ENCODE results near the gene DYNLRB1. TPM values are rescaled to one million over a fixed set of nuclear protein-coding genes. Genes with fewer than 3 reads are reported as not detected.

DYNLRB1 gene
- total RNA-seq, 1 donor from 2014 or later = 193 TPM

GRCh38 chr20:34558320-34559218 is 42.3 kb downstream of the DYNLRB1 start, which contains the start of gene MAP1LC3A:
TSS of gene MAP1LC3A (plus strand) at chr20:34558718. CDS start at chr20:34558869, 151 bp downstream.
- no peak for TF ChIP-seq CTCF (conservative IDR thresholded peaks at IDR 0.05; ENCODE audit: low read depth, low read length)
- no peak for DNase-seq (ENCODE audit: low read depth)
- peak within 1 kb of the TSS; percentile 86 for H3K4me3 ChIP-seq (ENCODE audit: low read depth, low read length)

DNA sequence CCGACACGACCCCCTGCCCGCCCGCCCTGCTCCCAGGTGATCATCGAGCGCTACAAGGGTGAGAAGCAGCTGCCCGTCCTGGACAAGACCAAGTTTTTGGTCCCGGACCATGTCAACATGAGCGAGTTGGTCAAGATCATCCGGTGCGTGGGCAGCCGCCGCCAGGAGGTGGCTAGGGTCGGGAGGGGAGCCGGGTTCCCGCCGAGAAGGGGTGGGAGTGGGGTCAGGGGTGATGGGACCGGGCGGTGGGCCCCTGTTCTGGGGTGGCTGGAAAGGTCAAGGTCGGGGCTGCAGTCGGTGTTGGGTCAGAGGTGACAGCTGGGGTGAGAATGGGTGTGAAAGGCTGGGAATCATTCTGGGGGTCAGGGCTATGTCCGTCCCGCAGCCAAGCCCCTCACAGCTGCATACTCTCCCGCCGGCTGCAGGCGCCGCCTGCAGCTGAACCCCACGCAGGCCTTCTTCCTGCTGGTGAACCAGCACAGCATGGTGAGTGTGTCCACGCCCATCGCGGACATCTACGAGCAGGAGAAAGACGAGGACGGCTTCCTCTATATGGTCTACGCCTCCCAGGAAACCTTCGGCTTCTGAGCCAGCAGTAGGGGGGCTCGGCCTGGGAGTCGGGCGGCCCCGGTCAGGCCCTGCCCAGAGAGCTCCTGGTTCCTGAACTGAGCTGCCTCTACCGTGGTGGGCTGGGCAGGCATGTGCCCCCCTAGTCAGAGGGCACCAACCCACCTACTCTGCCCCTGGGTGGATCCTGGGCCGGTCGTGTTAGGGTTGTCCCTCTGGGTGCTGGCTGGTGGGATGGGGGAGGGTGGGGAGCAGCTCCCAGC is 43.3 kb downstream of the DYNLRB1 start:
- DNase-seq (ENCODE audit: low read depth) = no peak
- TF ChIP-seq CTCF (conservative IDR thresholded peaks at IDR 0.05; ENCODE audit: low read depth, low read length) = no peak
- no peak overlapping the region for H3K4me3 ChIP-seq (ENCODE audit: low read depth, low read length)

DNA sequence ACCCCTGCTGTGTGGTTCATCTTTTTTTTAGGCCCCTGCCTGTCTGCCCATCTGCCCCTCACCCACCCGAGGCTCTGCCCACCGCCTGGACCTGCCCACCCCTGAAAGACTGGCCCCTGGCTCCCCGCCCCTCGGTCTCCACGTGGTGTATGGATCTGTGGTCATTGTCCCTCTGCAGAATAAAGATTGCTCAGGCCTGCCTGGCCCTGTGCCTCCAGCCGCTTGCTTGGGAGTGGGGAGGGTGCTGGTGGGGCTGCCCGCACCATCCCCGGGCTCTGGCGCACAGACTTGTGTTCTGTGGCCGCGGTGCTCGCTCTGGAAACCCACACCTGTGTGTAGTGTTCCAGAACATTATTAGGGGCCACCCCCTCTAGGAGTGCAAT is 43.9 kb downstream of the DYNLRB1 start:
- no peak for TF ChIP-seq CTCF (conservative IDR thresholded peaks at IDR 0.05; ENCODE audit: low read depth, low read length)
- DNase-seq (ENCODE audit: low read depth) = no peak
- H3K4me3 ChIP-seq (ENCODE audit: low read depth, low read length) = no peak overlapping the region

DNA sequence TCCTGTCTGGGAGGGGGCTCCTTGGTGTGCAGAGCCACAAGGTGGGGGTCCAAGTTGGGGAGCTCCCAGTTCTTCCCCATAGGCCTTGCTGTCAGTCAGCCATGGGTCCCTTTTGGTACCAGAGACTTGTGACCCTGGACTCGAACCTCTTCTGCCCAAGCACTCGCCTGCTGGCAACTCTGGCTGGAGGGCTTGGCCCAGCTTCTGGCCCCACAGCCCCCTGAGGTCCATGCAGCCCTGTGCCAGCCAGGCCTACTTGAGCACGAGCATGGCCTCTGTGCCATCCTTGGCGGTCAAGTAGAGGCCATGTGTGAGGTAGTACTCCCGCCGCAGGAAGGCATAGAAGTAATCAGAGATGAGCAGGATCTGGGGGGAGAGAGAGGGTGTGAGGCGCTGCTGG is 44.4 kb downstream of the DYNLRB1 start:
- no peak for TF ChIP-seq CTCF (conservative IDR thresholded peaks at IDR 0.05; ENCODE audit: low read depth, low read length)
- DNase-seq (ENCODE audit: low read depth) = no peak
- H3K4me3 ChIP-seq (ENCODE audit: low read depth, low read length) = no peak overlapping the region

- H3K4me3 ChIP-seq (ENCODE audit: low read depth, low read length) = no peak overlapping the region
- no peak for DNase-seq (ENCODE audit: low read depth)
- no peak for TF ChIP-seq CTCF (conservative IDR thresholded peaks at IDR 0.05; ENCODE audit: low read depth, low read length)
Observed at GRCh38 chr20:34561661-34562060, 45.4 kb downstream of the DYNLRB1 start.

DNA sequence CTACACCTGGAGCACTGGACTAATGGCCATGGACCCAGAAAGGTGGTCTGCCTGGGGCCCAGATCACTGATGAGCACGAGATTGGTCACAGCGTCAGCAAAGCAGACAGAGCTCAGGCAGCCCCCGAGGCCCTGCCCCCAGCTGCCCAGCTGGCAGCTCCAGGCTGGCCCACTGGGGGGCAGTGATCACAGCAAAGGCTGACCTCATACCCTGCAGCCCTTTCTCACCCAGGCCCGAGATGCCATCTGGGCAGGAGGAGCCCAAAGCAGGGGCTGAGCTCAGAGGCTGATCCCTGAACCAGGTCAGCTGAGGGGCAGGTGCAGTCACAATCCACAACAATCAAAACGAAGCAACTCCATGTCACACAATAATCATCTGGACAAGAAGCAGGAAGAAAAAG is 46.4 kb downstream of the DYNLRB1 start:
- no peak overlapping the region for H3K4me3 ChIP-seq (ENCODE audit: low read depth, low read length)
- TF ChIP-seq CTCF (conservative IDR thresholded peaks at IDR 0.05; ENCODE audit: low read depth, low read length) = peak; percentile 58
- DNase-seq (ENCODE audit: low read depth) = no peak
